HEK293 (cell line): ENCODE data around the gene RAC3.
A peak's percentile ranks its signal among the peaks of the same experiment; 100 is the strongest.

Source experiments
- FEZF1 ChIP-seq: fragments of 450-650 bp; formaldehyde crosslinking; IDR thresholded peaks from 2 replicates; pipeline ENCODE4 v1.5.1; 2016; ENCODE audit warnings: missing biosample characterization, missing genetic modification characterization
- MYNN ChIP-seq: fragments of 450-650 bp; formaldehyde crosslinking; IDR thresholded peaks from 2 replicates; pipeline ENCODE4 v1.5.1; 2016; ENCODE audit warnings: missing biosample characterization, missing genetic modification characterization, borderline replicate concordance
- MZF1 ChIP-seq: fragments of 450-650 bp; formaldehyde crosslinking; IDR thresholded peaks from 2 replicates; pipeline ENCODE4 v1.5.1; 2017; ENCODE audit warnings: missing biosample characterization, missing genetic modification characterization, borderline replicate concordance
- SP3 ChIP-seq: fragments of 450-650 bp; formaldehyde crosslinking; IDR thresholded peaks from 2 replicates; pipeline ENCODE4 v1.5.1; 2016; ENCODE audit warnings: missing biosample characterization, missing genetic modification characterization
- WT1 ChIP-seq: fragments of 450-650 bp; formaldehyde crosslinking; IDR thresholded peaks from 2 replicates; pipeline ENCODE4 v1.5.1; 2016; ENCODE audit warnings: missing biosample characterization, missing genetic modification characterization
- ZBTB17 ChIP-seq: fragments of 450-650 bp; formaldehyde crosslinking; IDR thresholded peaks from 2 replicates; pipeline ENCODE4 v1.5.1; 2016; ENCODE audit warnings: missing biosample characterization, missing genetic modification characterization
- ZBTB8A ChIP-seq: fragments of 450-650 bp; formaldehyde crosslinking; IDR thresholded peaks from 2 replicates; pipeline ENCODE4 v1.5.1; 2016; ENCODE audit warnings: missing biosample characterization, missing genetic modification characterization
- ZFP69B ChIP-seq: fragments of 450-650 bp; formaldehyde crosslinking; IDR thresholded peaks from 2 replicates; pipeline ENCODE4 v1.5.1; 2016; ENCODE audit warnings: missing biosample characterization, missing genetic modification characterization
- ZIC2 ChIP-seq: fragments of 450-650 bp; formaldehyde crosslinking; IDR thresholded peaks from 2 replicates; pipeline ENCODE4 v1.5.1; 2016; ENCODE audit warnings: missing biosample characterization, missing genetic modification characterization
- ZNF121 ChIP-seq: fragments of 450-650 bp; formaldehyde crosslinking; IDR thresholded peaks from 2 replicates; pipeline ENCODE4 v1.5.1; 2016; ENCODE audit warnings: missing biosample characterization, missing genetic modification characterization
- ZNF132 ChIP-seq: fragments of 450-650 bp; formaldehyde crosslinking; IDR thresholded peaks from 2 replicates; pipeline ENCODE4 v1.5.1; 2017; ENCODE audit warnings: missing biosample characterization, missing genetic modification characterization, borderline replicate concordance
- ZNF140 ChIP-seq: fragments of 450-650 bp; formaldehyde crosslinking; IDR thresholded peaks from 2 replicates; pipeline ENCODE4 v1.5.1; 2016; ENCODE audit warnings: missing biosample characterization, missing genetic modification characterization
- ZNF146 ChIP-seq: fragments of 450-650 bp; formaldehyde crosslinking; IDR thresholded peaks from 2 replicates; pipeline ENCODE4 v1.5.1; 2016; ENCODE audit warnings: missing biosample characterization, missing genetic modification characterization
- ZNF211 ChIP-seq: fragments of 450-650 bp; formaldehyde crosslinking; IDR thresholded peaks from 2 replicates; pipeline ENCODE4 v1.5.1; 2016; ENCODE audit warnings: low read depth, missing biosample characterization, missing genetic modification characterization
- ZNF248 ChIP-seq: fragments of 450-650 bp; formaldehyde crosslinking; IDR thresholded peaks from 2 replicates; pipeline ENCODE4 v1.5.1; 2017; ENCODE audit warnings: missing biosample characterization, missing genetic modification characterization
- ZNF302 ChIP-seq: fragments of 450-650 bp; formaldehyde crosslinking; IDR thresholded peaks from 2 replicates; pipeline ENCODE4 v1.5.1; 2016; ENCODE audit warnings: missing biosample characterization, missing genetic modification characterization, low read depth
- ZNF335 ChIP-seq: fragments of 450-650 bp; formaldehyde crosslinking; conservative IDR thresholded peaks from 2 replicates; pipeline ENCODE4 v1.5.1; 2016; ENCODE audit warnings: missing biosample characterization, missing genetic modification characterization
- ZNF366 ChIP-seq: fragments of 450-650 bp; formaldehyde crosslinking; conservative IDR thresholded peaks from 2 replicates; pipeline ENCODE4 v1.5.1; 2016; ENCODE audit warnings: missing biosample characterization, missing genetic modification characterization
- ZNF510 ChIP-seq: fragments of 450-650 bp; formaldehyde crosslinking; IDR thresholded peaks from 2 replicates; pipeline ENCODE4 v1.5.1; 2018; ENCODE audit warnings: mild to moderate bottlenecking, missing genetic modification characterization, missing biosample characterization; ENCODE audit not compliant: insufficient replicate concordance
- ZNF558 ChIP-seq: fragments of 450-650 bp; formaldehyde crosslinking; IDR thresholded peaks from 2 replicates; pipeline ENCODE4 v1.5.1; 2016; ENCODE audit warnings: missing biosample characterization, missing genetic modification characterization
- ZNF791 ChIP-seq: fragments of 450-650 bp; formaldehyde crosslinking; IDR thresholded peaks from 2 replicates; pipeline ENCODE4 v1.5.1; 2016; ENCODE audit warnings: missing biosample characterization, missing genetic modification characterization
- ZSCAN23 ChIP-seq: fragments of 450-650 bp; formaldehyde crosslinking; IDR thresholded peaks from 2 replicates; pipeline ENCODE4 v1.5.1; 2016; ENCODE audit warnings: missing biosample characterization, missing genetic modification characterization
- ZSCAN30 ChIP-seq: fragments of 450-650 bp; IDR thresholded peaks from 2 replicates; pipeline ENCODE4 v1.5.1; 2018; ENCODE audit warnings: missing biosample characterization, mild to moderate bottlenecking, missing genetic modification characterization, moderate library complexity
- TF ChIP-seq, protein P1 (sequence below): sonication (generic); formaldehyde crosslinking; IDR thresholded peaks from 2 replicates; pipeline ENCODE4 v1.8.1; 2022; ENCODE audit warnings: mild to moderate bottlenecking, moderate library complexity, missing genetic modification reagents
- TF ChIP-seq, protein P2 (sequence below): fragments of 450-650 bp; formaldehyde crosslinking; IDR thresholded peaks from 2 replicates; pipeline ENCODE4 v1.5.1; 2016; ENCODE audit warnings: missing biosample characterization, missing genetic modification characterization
- TF ChIP-seq, protein P3 (sequence below): fragments of 450-650 bp; formaldehyde crosslinking; IDR thresholded peaks from 2 replicates; pipeline ENCODE4 v1.5.1; 2016; ENCODE audit warnings: missing biosample characterization, missing genetic modification characterization
- TF ChIP-seq, protein P4 (sequence below): fragments of 450-650 bp; formaldehyde crosslinking; IDR thresholded peaks from 2 replicates; pipeline ENCODE4 v1.5.1; 2016; ENCODE audit warnings: missing biosample characterization, missing genetic modification characterization
- TF ChIP-seq, protein P5 (sequence below): fragments of 450-650 bp; formaldehyde crosslinking; IDR thresholded peaks from 2 replicates; pipeline ENCODE4 v1.5.1; 2016; ENCODE audit warnings: missing biosample characterization, missing genetic modification characterization
- TF ChIP-seq, protein P6 (sequence below): fragments of 450-650 bp; formaldehyde crosslinking; IDR thresholded peaks from 2 replicates; pipeline ENCODE4 v1.5.1; 2016; ENCODE audit warnings: missing biosample characterization, missing genetic modification characterization
- TF ChIP-seq, protein P7 (sequence below): fragments of 450-650 bp; formaldehyde crosslinking; IDR thresholded peaks from 2 replicates; pipeline ENCODE4 v1.5.1; 2016; ENCODE audit warnings: missing biosample characterization, missing genetic modification characterization

The RAC3 gene

DNA sequence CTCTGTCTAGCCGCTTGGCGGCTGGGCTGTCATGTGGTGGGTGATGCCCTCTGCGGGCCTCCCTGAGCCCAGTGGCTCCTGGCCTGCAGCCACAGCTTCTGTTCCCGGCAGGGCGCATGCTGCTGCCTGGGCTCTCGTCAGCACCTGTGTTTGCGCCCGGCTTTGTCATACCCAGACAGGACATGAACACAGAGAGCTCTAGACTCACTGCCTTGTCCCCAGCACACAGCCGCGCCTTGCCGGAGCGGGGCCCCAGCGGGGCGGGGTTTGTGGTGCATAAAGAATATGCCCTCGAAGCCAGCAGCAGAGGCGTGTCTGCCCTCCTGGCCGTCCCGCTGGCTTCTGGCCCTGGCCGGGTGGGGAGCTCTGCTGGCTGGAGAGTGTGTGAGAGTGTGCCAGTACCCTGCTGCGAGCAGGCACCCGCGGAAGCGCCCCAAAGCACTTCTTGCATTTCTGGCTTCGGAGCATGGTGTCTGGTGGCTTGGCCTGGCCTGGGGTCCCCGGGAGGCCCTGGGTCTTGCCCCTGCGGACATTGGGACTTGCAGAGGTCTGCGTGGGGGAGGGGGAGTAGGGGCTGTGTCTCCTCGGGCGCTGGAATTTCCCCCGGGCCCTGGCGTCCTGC, 39.7 kb upstream of the RAC3 start (continued):
- TF ChIP-seq ZNF558 (tag by site-specific recombination) = no peak
- no peak for TF ChIP-seq MZF1 (tag by site-specific recombination)
- peak; percentile 64 for TF ChIP-seq ZBTB17 (tag by site-specific recombination)
- TF ChIP-seq ZBTB8A = peak; percentile 85
- TF ChIP-seq ZFP69B (tag by site-specific recombination) = peak; percentile 63; the same call in 1 of the 2 replicates
- TF ChIP-seq ZNF248 (tag by site-specific recombination) = no peak
- TF ChIP-seq SP3 (tag by site-specific recombination) = no peak
- TF ChIP-seq ZNF140 = no peak
- TF ChIP-seq ZNF132 (tag by site-specific recombination) = no peak
- TF ChIP-seq, protein P1, sequence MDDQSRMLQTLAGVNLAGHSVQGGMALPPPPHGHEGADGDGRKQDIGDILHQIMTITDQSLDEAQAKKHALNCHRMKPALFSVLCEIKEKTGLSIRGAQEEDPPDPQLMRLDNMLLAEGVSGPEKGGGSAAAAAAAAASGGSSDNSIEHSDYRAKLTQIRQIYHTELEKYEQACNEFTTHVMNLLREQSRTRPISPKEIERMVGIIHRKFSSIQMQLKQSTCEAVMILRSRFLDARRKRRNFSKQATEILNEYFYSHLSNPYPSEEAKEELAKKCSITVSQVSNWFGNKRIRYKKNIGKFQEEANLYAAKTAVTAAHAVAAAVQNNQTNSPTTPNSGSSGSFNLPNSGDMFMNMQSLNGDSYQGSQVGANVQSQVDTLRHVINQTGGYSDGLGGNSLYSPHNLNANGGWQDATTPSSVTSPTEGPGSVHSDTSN (CRISPR knock-in tag) = no peak
- TF ChIP-seq, protein P2, sequence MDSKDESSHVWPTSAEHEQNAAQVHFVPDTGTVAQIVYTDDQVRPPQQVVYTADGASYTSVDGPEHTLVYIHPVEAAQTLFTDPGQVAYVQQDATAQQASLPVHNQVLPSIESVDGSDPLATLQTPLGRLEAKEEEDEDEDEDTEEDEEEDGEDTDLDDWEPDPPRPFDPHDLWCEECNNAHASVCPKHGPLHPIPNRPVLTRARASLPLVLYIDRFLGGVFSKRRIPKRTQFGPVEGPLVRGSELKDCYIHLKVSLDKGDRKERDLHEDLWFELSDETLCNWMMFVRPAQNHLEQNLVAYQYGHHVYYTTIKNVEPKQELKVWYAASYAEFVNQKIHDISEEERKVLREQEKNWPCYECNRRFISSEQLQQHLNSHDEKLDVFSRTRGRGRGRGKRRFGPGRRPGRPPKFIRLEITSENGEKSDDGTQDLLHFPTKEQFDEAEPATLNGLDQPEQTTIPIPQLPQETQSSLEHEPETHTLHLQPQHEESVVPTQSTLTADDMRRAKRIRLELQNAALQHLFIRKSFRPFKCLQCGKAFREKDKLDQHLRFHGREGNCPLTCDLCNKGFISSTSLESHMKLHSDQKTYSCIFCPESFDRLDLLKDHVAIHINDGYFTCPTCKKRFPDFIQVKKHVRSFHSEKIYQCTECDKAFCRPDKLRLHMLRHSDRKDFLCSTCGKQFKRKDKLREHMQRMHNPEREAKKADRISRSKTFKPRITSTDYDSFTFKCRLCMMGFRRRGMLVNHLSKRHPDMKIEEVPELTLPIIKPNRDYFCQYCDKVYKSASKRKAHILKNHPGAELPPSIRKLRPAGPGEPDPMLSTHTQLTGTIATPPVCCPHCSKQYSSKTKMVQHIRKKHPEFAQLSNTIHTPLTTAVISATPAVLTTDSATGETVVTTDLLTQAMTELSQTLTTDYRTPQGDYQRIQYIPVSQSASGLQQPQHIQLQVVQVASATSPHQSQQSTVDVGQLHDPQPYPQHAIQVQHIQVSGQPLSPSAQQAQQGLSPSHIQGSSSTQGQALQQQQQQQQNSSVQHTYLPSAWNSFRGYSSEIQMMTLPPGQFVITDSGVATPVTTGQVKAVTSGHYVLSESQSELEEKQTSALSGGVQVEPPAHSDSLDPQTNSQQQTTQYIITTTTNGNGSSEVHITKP (tag by site-specific recombination) = no peak
- peak; percentile 63; the same call in 1 of the 2 replicates for TF ChIP-seq ZNF121 (tag by site-specific recombination)
- TF ChIP-seq ZSCAN23 = no peak
- TF ChIP-seq, protein P3, sequence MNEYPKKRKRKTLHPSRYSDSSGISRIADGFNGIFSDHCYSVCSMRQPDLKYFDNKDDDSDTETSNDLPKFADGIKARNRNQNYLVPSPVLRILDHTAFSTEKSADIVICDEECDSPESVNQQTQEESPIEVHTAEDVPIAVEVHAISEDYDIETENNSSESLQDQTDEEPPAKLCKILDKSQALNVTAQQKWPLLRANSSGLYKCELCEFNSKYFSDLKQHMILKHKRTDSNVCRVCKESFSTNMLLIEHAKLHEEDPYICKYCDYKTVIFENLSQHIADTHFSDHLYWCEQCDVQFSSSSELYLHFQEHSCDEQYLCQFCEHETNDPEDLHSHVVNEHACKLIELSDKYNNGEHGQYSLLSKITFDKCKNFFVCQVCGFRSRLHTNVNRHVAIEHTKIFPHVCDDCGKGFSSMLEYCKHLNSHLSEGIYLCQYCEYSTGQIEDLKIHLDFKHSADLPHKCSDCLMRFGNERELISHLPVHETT (tag by site-specific recombination) = no peak
- TF ChIP-seq ZIC2 (tag by site-specific recombination) = peak; percentile 89
- 0 out of 2 replicates have a peak, but pooled peaks have one; percentile 37 for TF ChIP-seq ZNF335 (tag by site-specific recombination)
- peak; percentile 66; the same call in 1 of the 2 replicates for TF ChIP-seq ZSCAN30
- TF ChIP-seq ZNF510 = no peak
- TF ChIP-seq ZNF366 (tag by site-specific recombination) = no peak
- TF ChIP-seq, protein P4, sequence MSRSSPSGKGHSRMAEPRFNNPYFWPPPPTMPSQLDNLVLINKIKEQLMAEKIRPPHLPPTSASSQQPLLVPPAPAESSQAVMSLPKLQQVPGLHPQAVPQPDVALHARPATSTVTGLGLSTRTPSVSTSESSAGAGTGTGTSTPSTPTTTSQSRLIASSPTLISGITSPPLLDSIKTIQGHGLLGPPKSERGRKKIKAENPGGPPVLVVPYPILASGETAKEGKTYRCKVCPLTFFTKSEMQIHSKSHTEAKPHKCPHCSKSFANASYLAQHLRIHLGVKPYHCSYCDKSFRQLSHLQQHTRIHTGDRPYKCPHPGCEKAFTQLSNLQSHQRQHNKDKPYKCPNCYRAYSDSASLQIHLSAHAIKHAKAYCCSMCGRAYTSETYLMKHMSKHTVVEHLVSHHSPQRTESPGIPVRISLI = no peak
- TF ChIP-seq FEZF1 (tag by site-specific recombination) = no peak
- TF ChIP-seq, protein P5, sequence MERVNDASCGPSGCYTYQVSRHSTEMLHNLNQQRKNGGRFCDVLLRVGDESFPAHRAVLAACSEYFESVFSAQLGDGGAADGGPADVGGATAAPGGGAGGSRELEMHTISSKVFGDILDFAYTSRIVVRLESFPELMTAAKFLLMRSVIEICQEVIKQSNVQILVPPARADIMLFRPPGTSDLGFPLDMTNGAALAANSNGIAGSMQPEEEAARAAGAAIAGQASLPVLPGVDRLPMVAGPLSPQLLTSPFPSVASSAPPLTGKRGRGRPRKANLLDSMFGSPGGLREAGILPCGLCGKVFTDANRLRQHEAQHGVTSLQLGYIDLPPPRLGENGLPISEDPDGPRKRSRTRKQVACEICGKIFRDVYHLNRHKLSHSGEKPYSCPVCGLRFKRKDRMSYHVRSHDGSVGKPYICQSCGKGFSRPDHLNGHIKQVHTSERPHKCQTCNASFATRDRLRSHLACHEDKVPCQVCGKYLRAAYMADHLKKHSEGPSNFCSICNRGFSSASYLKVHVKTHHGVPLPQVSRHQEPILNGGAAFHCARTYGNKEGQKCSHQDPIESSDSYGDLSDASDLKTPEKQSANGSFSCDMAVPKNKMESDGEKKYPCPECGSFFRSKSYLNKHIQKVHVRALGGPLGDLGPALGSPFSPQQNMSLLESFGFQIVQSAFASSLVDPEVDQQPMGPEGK (tag by site-specific recombination) = peak; percentile 44; the same call in 1 of the 2 replicates
- no peak for TF ChIP-seq ZNF211 (tag by site-specific recombination)
- no peak for TF ChIP-seq ZNF146 (tag by site-specific recombination)
- TF ChIP-seq ZNF791 (tag by site-specific recombination) = no peak
- TF ChIP-seq, protein P6, sequence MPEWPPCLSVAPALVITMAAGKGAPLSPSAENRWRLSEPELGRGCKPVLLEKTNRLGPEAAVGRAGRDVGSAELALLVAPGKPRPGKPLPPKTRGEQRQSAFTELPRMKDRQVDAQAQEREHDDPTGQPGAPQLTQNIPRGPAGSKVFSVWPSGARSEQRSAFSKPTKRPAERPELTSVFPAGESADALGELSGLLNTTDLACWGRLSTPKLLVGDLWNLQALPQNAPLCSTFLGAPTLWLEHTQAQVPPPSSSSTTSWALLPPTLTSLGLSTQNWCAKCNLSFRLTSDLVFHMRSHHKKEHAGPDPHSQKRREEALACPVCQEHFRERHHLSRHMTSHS = no peak
- no peak for TF ChIP-seq ZNF302
- TF ChIP-seq WT1 = no peak
- TF ChIP-seq MYNN (tag by site-specific recombination) = no peak
- TF ChIP-seq, protein P7, sequence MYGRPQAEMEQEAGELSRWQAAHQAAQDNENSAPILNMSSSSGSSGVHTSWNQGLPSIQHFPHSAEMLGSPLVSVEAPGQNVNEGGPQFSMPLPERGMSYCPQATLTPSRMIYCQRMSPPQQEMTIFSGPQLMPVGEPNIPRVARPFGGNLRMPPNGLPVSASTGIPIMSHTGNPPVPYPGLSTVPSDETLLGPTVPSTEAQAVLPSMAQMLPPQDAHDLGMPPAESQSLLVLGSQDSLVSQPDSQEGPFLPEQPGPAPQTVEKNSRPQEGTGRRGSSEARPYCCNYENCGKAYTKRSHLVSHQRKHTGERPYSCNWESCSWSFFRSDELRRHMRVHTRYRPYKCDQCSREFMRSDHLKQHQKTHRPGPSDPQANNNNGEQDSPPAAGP = 0 out of 2 replicates have a peak, but pooled peaks have one; percentile 11
